GM12878 (cell line): ENCODE measurements around the gene DIO1. TPM values are rescaled to one million over a fixed set of nuclear protein-coding genes. Genes with fewer than 3 reads are reported as not detected.

Experiments used
- CBX5 ChIP-seq: sonication (generic); IDR thresholded peaks from 2 replicates; pipeline ENCODE4 v1.6.1; 2016; ENCODE audit warnings: low read depth, moderate library complexity, mild to moderate bottlenecking, inconsistent platforms
- CTCF ChIP-seq, 3 experiments: IDR thresholded peaks in 2 of 3; conservative IDR thresholded peaks in 1 of 3; 2 replicates each; pipeline ENCODE4 v1.5.1; 2011; ENCODE audit warnings: low read depth in 3 of 3, low read length in 3 of 3, mild to moderate bottlenecking in 3 of 3, control low read depth in 2 of 3, moderate library complexity in 2 of 3, inconsistent platforms in 1 of 3, mixed read lengths in 1 of 3; ENCODE audit not compliant: control insufficient read depth in 2 of 3, insufficient read depth in 1 of 3; ENCODE audit errors: extremely low read depth in 1 of 3
- EED ChIP-seq: sonication (generic); IDR thresholded peaks from 2 replicates; pipeline ENCODE4 v1.6.1; 2016; ENCODE audit warnings: antibody characterized with exemption, low read depth
- FOXK2 ChIP-seq: fragments of 450-650 bp; IDR thresholded peaks from 2 replicates; pipeline ENCODE4 v1.6.1; 2017; ENCODE audit warnings: mild to moderate bottlenecking, moderate library complexity
- HDAC6 ChIP-seq: fragments of 200-600 bp; sonication (generic); IDR thresholded peaks from one replicate; pipeline ENCODE4 v1.8.0; 2017; ENCODE audit warnings: antibody characterized with exemption; ENCODE audit not compliant: unreplicated experiment
- MEF2A ChIP-seq: IDR thresholded peaks from 2 replicates; pipeline ENCODE4 v1.6.1; 2011; ENCODE audit warnings: low read depth, mild to moderate bottlenecking, low read length, moderate library complexity; ENCODE audit not compliant: insufficient read depth
- MEF2B ChIP-seq: fragments of 450-650 bp; IDR thresholded peaks from 2 replicates; pipeline ENCODE4 v1.6.1; 2018; ENCODE audit warnings: mild to moderate bottlenecking, moderate library complexity; ENCODE audit not compliant: partially characterized antibody, poor library complexity, severe bottlenecking
- NFYA ChIP-seq: IDR thresholded peaks from 2 replicates; pipeline ENCODE4 v1.6.1; 2011; ENCODE audit warnings: low read depth, mild to moderate bottlenecking, low read length, improper control_type of control experiment, borderline replicate concordance
- PAX8 ChIP-seq: fragments of 450-650 bp; IDR thresholded peaks from 2 replicates; pipeline ENCODE4 v1.6.1; 2017; ENCODE audit warnings: mild to moderate bottlenecking, moderate library complexity
- RAD51 ChIP-seq: fragments of 450-650 bp; IDR thresholded peaks from 2 replicates; pipeline ENCODE4 v1.6.1; 2016; ENCODE audit warnings: moderate library complexity, mild to moderate bottlenecking, inconsistent platforms
- RFX5 ChIP-seq: IDR thresholded peaks from 2 replicates; pipeline ENCODE4 v1.6.1; 2011; ENCODE audit warnings: low read depth, low read length, improper control_type of control experiment
- RUNX3 ChIP-seq: IDR thresholded peaks from 2 replicates; pipeline ENCODE4 v1.6.1; 2012; ENCODE audit warnings: low read length, inconsistent platforms
- SMAD5 ChIP-seq: IDR thresholded peaks from 2 replicates; pipeline ENCODE4 v1.6.1; 2016; ENCODE audit warnings: antibody characterized with exemption, low read depth
- SP1 ChIP-seq: IDR thresholded peaks from one replicate; pipeline ENCODE4 v1.6.1; 2011; ENCODE audit warnings: low read depth, low read length
- TARDBP ChIP-seq: IDR thresholded peaks from 2 replicates; pipeline ENCODE4 v1.6.1; 2016; ENCODE audit warnings: borderline replicate concordance
- TCF3 ChIP-seq: IDR thresholded peaks from 2 replicates; pipeline ENCODE4 v1.6.1; 2012; ENCODE audit warnings: low read depth, mild to moderate bottlenecking, low read length, borderline replicate concordance; ENCODE audit not compliant: insufficient read depth
- ZBTB4 ChIP-seq: fragments of 450-650 bp; formaldehyde crosslinking; IDR thresholded peaks from 2 replicates; pipeline ENCODE4 v1.4.0; 2022; ENCODE audit warnings: mild to moderate bottlenecking, moderate library complexity
- ZNF274 ChIP-seq: IDR thresholded peaks from one replicate; pipeline ENCODE4 v1.8.0; 2011; ENCODE audit not compliant: insufficient read length, insufficient read depth
- polyA plus RNA-seq, 11 experiments: library from polyadenylated mRNA; depleted of rRNA in 4 of 11; unstranded in 6 of 11; stranded (reverse) in 5 of 11; fragments of >200 nt; fragmentation: Nextera tagmentation in 4 of 11; fragmentation: Illumina TruSeq in 1 of 11; extraction: Ambion mirVana in 4 of 11; extraction: Trizol in 1 of 11; gene quantifications; 1 replicate in 1 of 11; 2 replicates in 10 of 11; pipeline versions ENCODE4 v1.2.1 to v1.2.3, GENCODE V29; 2011 to 2016; ENCODE audit warnings: inconsistent platforms in 2 of 11, missing spikeins in 2 of 11, low read depth in 1 of 11
- total RNA-seq, 4 experiments: library from RNA; depleted of rRNA in 3 of 4; stranded (reverse); fragments of >200 nt in 3 of 4; fragmentation: Illumina TruSeq in 1 of 4; extraction: Trizol in 1 of 4; gene quantifications; 2 replicates each; pipeline versions ENCODE4 v1.2.1 to v1.2.3, GENCODE V29; 2013 to 2021
- TF ChIP-seq, protein P1 (sequence below): IDR thresholded peaks from 2 replicates; pipeline ENCODE4 v1.6.1; 2012; ENCODE audit warnings: low read depth, low read length, improper control_type of control experiment
- TF ChIP-seq, protein P2 (sequence below): fragments of 450-650 bp; formaldehyde crosslinking; IDR thresholded peaks from 2 replicates; pipeline ENCODE4 v1.4.0; 2020; ENCODE audit warnings: mild to moderate bottlenecking, moderate library complexity

The DIO1 gene
- total and polyA plus RNA-seq, 10 of the 15 experiments (the other 5 are each of a cell fraction or from before 2014, with no cell fraction given) = 0.11 to 0.26 (median 0.12) TPM; not detected in 6

GRCh38 chr1:53945433-53946251 is 51.7 kb downstream of the DIO1 start, which contains the start of gene IFT25 (continued):
- TF ChIP-seq MEF2B (peak; percentile 84), TARDBP (no peak), RUNX3 (peak; percentile 12; the same call in 1 of the 2 replicates), HDAC6 (no peak), ZBTB4 (no peak), CBX5 (no peak), MEF2A (no peak), NFYA (no peak), ZNF274 (no peak), SMAD5 (0 out of 2 replicates have a peak, but pooled peaks have one; percentile 50), RFX5 (no peak), TCF3 (0 out of 2 replicates have a peak, but pooled peaks have one; percentile 31), RAD51 (no peak), PAX8 (no peak), FOXK2 (no peak), CTCF (IDR thresholded peaks at IDR 0.05 in 2 of 3, conservative IDR thresholded peaks at IDR 0.05 in 1 of 3; ENCODE audit: control insufficient read depth in 2 of 3, extremely low read depth in 1 of 3, insufficient read depth in 1 of 3, low read depth in 3 of 3, low read length in 3 of 3) (no peak), EED (no peak), SP1 (peak; percentile 53)
- TF ChIP-seq, protein P1, sequence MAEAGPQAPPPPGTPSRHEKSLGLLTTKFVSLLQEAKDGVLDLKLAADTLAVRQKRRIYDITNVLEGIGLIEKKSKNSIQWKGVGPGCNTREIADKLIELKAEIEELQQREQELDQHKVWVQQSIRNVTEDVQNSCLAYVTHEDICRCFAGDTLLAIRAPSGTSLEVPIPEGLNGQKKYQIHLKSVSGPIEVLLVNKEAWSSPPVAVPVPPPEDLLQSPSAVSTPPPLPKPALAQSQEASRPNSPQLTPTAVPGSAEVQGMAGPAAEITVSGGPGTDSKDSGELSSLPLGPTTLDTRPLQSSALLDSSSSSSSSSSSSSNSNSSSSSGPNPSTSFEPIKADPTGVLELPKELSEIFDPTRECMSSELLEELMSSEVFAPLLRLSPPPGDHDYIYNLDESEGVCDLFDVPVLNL = peak; percentile 75
- TF ChIP-seq, protein P2, sequence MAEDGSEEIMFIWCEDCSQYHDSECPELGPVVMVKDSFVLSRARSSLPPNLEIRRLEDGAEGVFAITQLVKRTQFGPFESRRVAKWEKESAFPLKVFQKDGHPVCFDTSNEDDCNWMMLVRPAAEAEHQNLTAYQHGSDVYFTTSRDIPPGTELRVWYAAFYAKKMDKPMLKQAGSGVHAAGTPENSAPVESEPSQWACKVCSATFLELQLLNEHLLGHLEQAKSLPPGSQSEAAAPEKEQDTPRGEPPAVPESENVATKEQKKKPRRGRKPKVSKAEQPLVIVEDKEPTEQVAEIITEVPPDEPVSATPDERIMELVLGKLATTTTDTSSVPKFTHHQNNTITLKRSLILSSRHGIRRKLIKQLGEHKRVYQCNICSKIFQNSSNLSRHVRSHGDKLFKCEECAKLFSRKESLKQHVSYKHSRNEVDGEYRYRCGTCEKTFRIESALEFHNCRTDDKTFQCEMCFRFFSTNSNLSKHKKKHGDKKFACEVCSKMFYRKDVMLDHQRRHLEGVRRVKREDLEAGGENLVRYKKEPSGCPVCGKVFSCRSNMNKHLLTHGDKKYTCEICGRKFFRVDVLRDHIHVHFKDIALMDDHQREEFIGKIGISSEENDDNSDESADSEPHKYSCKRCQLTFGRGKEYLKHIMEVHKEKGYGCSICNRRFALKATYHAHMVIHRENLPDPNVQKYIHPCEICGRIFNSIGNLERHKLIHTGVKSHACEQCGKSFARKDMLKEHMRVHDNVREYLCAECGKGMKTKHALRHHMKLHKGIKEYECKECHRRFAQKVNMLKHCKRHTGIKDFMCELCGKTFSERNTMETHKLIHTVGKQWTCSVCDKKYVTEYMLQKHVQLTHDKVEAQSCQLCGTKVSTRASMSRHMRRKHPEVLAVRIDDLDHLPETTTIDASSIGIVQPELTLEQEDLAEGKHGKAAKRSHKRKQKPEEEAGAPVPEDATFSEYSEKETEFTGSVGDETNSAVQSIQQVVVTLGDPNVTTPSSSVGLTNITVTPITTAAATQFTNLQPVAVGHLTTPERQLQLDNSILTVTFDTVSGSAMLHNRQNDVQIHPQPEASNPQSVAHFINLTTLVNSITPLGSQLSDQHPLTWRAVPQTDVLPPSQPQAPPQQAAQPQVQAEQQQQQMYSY (CRISPR knock-in tag) = no peak; the same call in 1 of the 2 replicates
